ENCODE results near the gene AOAH. TPM values are rescaled to one million over a fixed set of nuclear protein-coding genes. Genes with fewer than 3 reads are reported as not detected.

The AOAH gene
- total and polyA plus RNA-seq, 2 of the 4 experiments (the other 2 are of a cell fraction), result not detected

- H3K4ac ChIP-seq (ENCODE audit: low read depth, low read length), result no peak overlapping the region
- no TSS peak for BruUV-seq (replicated peaks)
- H3K4me2 ChIP-seq (ENCODE audit: low read depth, low read length), result no peak overlapping the region
- DNase-seq, result no peak
- dilution Hi-C loops (cut with HindIII; ENCODE audit: low sequenced_read_pairs, unreplicated experiment), result no loop called here
- H4K20me1 ChIP-seq (ENCODE audit: insufficient read depth, low read length), result no peaks in the 10 kb centered on the region
- H4K8ac ChIP-seq (ENCODE audit: low read depth in 2 of 2, low read length in 2 of 2), result no peak overlapping the region
- H3K14ac ChIP-seq (replicated peaks; ENCODE audit: low read depth, low read length), result no peak overlapping the region
- 56% methylated on average over 3 of the region's 7 CpGs; no CpG with 5 or more reads in 1 of the 2 experiments for WGBS, 2 experiments (ENCODE audit: extremely low coverage in 2 of 2, insufficient read length in 1 of 2)
- H3K9ac ChIP-seq (ENCODE audit: low read depth, low read length), result no peak overlapping the region
- TF ChIP-seq MXI1 (IDR thresholded peaks at IDR 0.05; ENCODE audit: borderline replicate concordance, low read depth, low read length) (no peak), MAZ (IDR thresholded peaks at IDR 0.05; ENCODE audit: borderline replicate concordance, low read depth, low read length) (no peak), CEBPB (IDR thresholded peaks at IDR 0.05; ENCODE audit: low read depth, low read length) (no peak), SMC3 (IDR thresholded peaks at IDR 0.05; ENCODE audit: low read depth, low read length) (no peak), FOS (IDR thresholded peaks at IDR 0.05; ENCODE audit: low read depth, low read length) (no peak), CTCF (conservative IDR thresholded peaks at IDR 0.05; ENCODE audit: low read depth, low read length) (no peak), MAFK (IDR thresholded peaks at IDR 0.05; ENCODE audit: low read depth, low read length) (no peak), NFE2L2 (IDR thresholded peaks at IDR 0.05; ENCODE audit: low read depth, low read length) (no peak), POLR2A (IDR thresholded peaks at IDR 0.05; ENCODE audit: low read depth, low read length) (no peak), RFX5 (IDR thresholded peaks at IDR 0.05; ENCODE audit: low read depth, low read length) (no peak), CHD1 (IDR thresholded peaks at IDR 0.05; ENCODE audit: low read depth, low read length) (no peak), BHLHE40 (IDR thresholded peaks at IDR 0.05; ENCODE audit: low read depth, low read length) (no peak), USF2 (IDR thresholded peaks at IDR 0.05; ENCODE audit: low read depth, low read length) (no peak), ELK1 (IDR thresholded peaks at IDR 0.05; ENCODE audit: borderline replicate concordance, low read depth, low read length) (no peak), RAD21 (IDR thresholded peaks at IDR 0.05; ENCODE audit: low read length) (no peak), RCOR1 (IDR thresholded peaks at IDR 0.05; ENCODE audit: insufficient replicate concordance, low read length) (no peak)
- no peak overlapping the region for H3K23ac ChIP-seq (ENCODE audit: low read depth, low read length)
- H3K9me3 ChIP-seq (ENCODE audit: control insufficient read depth, insufficient read depth, low read length), result no peaks in the 10 kb centered on the region
- intact Hi-C loops (cut with micrococcal nuclease), result no loop called here
- no peak overlapping the region for H2BK15ac ChIP-seq (ENCODE audit: low read depth, low read length)
- H4K91ac ChIP-seq (ENCODE audit: insufficient read depth, low read depth, low read length), result no peak overlapping the region
- no peak overlapping the region for H2AFZ ChIP-seq (replicated peaks; ENCODE audit: low read length, poor library complexity)
- no peaks in the 10 kb centered on the region for H3K79me1 ChIP-seq (ENCODE audit: low read depth in 1 of 2, low read length in 2 of 2)
- no peak overlapping the region for H2BK120ac ChIP-seq (ENCODE audit: low read depth, low read length)
- POLR2A ChIA-PET (ENCODE audit: unreplicated experiment), result no interaction called here
- CTCF ChIA-PET, result no interaction called here
- H4K5ac ChIP-seq (ENCODE audit: low read depth, low read length), result no peak overlapping the region
- no peak overlapping the region for H3K27ac ChIP-seq (ENCODE audit: insufficient read depth, low read length)
- no peak overlapping the region for H2BK5ac ChIP-seq (ENCODE audit: low read depth, low read length, poor library complexity, severe bottlenecking)
- H3K56ac ChIP-seq (ENCODE audit: extremely low read depth, insufficient read depth, low read length), result no peak overlapping the region
- H3K27me3 ChIP-seq (ENCODE audit: control insufficient read depth, insufficient read depth, low read length), result peaks cover 5% of the 10 kb centered on the region
- H2AK5ac ChIP-seq (ENCODE audit: low read depth, low read length), result no peak overlapping the region
- no peaks in the 10 kb centered on the region for H3K4me1 ChIP-seq (ENCODE audit: control insufficient read depth, insufficient read depth, low read length)
- no peak overlapping the region for H2BK20ac ChIP-seq (ENCODE audit: low read depth, low read length)
- H3K36me3 ChIP-seq (ENCODE audit: control insufficient read depth, insufficient read depth, low read length), result no peaks in the 10 kb centered on the region
- H3K18ac ChIP-seq (ENCODE audit: low read depth, low read length), result no peak overlapping the region
- ATAC-seq (ENCODE audit: low read depth), result no peak
- H3K9me1 ChIP-seq (ENCODE audit: insufficient read depth, low read length), result peaks cover 4% of the 10 kb centered on the region; the same call in 1 of the 2 replicates
- in situ Hi-C loops (cut with MboI; ENCODE audit: low sequenced_read_pairs), result no loop called here
- no peak overlapping the region for H2AK9ac ChIP-seq (replicated peaks; ENCODE audit: low read depth, low read length, poor library complexity)
- H3K4me3 ChIP-seq (ENCODE audit: insufficient read depth, low read depth, low read length), result no peak overlapping the region
These were observed 186.2 kb downstream of the AOAH start for GRCh38 chr7:36538126-36538525.

Measured in IMR-90 (cell line).